GM19395 (cell line): ENCODE measurements around the gene GJC1.

Experiments used
- ATAC-seq: cut with Tn5 transposase; IDR thresholded peaks from one replicate; pipeline ENCODE4 v1.9.1; 2021; ENCODE audit warnings: mild to moderate bottlenecking, moderate library complexity; ENCODE audit not compliant: unreplicated experiment

Gene GJC1

DNA sequence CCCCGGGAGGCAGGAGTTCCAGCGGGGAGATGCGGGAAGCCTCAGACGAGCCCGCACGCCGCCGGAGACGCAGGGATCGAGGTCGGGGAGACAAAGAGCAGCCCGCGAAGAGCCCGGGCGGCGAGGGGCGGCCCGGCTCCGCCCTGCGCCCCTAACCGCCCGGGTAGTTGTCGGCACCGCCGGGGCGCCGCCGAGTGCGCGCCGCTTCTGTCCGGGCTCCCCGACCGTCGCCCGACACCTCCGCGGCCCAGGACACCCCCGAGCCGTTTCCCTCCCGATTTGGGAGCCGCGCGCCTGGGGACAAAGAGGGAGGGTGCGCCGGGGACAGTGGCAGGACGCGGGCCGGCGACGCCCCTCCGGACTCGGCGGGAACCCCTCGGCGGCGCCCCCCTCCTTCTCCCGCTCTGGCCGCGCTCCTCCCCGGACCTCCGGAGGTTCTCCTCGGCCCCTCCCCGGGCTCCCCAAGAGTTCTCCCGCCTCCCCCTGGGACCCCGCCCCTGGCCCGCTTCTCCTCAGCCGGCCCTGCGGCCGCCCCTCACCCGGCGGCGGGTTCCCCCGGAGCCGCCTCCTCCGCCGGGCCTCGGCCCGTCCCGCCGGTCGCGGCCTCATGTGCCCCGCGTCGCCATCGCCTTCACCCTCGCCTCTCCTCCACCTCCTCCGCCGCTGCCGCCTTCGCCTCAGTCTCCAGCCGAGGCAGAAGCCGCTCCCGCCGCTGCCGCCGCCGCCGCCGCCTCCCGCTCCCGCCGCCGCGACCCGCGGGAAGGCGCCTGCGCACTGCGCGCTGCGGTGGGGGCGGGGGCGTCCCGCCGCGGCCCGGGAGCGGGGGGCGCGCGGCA lies at the start of gene GJC1:
Gene GJC1, minus strand, starts transcription at position 765 of the 836 bp plus-strand sequence. CDS start 24,470 bp downstream, outside the sequence.
- ATAC-seq = no peak

DNA sequence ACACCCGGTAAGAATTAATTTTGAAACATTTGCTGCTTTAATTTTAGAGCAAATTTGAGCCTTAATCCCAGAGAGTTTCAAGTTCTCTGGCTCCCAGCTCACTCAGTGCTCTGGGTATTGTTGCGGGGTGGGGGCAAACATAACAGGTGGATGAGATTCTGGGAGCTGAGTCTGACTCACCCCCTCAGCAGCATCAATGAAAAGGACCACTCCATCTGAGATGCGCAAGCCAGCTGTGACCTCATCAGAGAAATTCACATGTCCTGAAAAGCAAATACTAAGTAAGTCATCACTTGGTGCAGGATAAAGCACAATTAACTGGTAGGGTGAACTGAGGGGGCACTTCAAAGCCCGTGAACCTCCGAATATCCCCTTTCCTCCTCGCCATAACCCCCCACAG lies 49.3 kb upstream of the GJC1 start:
- no peak for ATAC-seq

- ATAC-seq = no peak
Measured at GRCh38 chr17:44878627-44879221, 48.6 kb upstream of the GJC1 start.

- ATAC-seq = no peak
Measured at GRCh38 chr17:44877121-44877520, 47.0 kb upstream of the GJC1 start.

DNA sequence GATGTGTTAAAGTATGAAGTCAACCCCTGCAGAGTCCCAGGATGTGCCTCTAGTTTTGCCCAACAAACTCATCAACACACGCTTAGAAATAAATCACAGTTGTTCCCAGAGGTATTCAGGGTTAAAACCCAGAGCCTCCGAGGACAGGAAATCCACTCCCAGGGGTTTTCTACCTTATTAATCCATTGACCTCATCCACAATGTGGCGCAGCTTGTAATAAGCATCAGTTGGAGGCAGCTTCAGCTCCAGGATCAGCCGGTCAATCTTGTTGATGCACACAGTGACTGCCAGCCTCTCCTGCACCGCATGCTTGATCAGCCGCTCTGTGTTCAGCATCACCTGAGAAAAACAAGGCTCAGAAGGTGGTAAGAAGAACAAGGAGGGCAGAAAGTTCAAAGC lies 45.7 kb upstream of the GJC1 start:
- ATAC-seq = no peak

- ATAC-seq = no peak
Measured at GRCh38 chr17:44872131-44872768, 42.2 kb upstream of the GJC1 start.

- ATAC-seq = no peak
Measured at GRCh38 chr17:44871556-44871955, 41.5 kb upstream of the GJC1 start.

- no peak for ATAC-seq
Measured at GRCh38 chr17:44867841-44868240, 37.8 kb upstream of the GJC1 start.

DNA sequence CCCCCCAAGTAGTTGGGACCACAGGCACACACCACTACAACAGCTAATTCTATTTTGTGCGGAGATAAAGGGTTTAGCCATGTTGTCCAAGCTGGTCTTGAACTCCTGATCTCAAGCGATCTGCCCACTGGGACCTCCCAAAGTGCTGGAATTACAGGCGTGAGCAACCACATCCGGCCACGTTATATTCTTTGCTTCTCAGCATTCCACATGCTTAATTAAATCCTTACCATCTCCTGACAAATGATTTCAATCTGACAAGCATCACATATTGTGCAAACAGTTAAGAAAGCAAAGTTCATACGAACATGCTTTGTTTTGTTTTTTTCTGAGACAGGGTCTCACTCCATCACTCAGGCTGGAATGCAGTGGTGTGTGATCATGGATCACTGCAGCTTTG lies 35.8 kb upstream of the GJC1 start:
- ATAC-seq = no peak

GRCh38 chr17:44865231-44865660 lies 35.2 kb upstream of the GJC1 start:
- no peak for ATAC-seq

- no peak for ATAC-seq
Measured at GRCh38 chr17:44864831-44865230, 34.7 kb upstream of the GJC1 start.

DNA sequence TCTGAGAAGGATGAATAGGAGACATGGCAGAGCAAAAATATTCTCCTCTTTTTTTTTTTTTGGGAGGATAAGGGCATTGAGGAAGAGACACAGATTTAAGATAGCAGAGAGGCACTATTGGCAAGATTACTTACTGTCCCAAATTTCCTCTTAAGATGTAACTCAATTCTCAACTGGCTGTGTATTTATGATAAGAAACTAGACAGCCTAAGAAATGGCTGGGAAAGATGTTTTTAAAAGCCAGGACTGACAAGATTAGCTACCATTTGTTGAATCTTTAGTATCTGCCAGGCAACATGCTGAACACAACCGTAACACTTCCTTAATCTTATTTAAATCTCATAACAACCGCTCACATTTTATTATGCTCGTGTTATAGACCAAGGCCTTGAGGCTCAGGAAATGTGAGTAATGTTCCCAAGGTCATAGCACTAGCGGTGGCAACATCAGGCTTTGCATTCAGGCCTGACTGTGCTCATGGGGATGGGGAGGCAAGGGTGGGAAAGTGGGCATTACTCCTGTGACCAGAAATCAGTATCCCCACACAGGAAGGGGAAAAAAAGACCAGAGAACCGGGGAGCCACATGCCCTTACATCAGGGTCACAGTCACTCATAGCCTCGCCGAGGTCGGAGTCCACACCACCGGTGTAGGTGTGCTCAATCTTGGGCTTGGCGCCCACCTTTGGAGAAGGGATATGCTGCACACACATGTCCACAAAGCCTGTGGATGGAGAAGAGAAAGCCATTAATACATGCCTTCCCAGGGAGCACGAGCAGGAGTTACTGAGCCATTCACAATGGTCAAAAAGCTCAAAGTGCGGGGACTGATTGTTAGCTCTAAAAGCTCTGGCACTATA lies 33.2 kb upstream of the GJC1 start:
- no peak for ATAC-seq

DNA sequence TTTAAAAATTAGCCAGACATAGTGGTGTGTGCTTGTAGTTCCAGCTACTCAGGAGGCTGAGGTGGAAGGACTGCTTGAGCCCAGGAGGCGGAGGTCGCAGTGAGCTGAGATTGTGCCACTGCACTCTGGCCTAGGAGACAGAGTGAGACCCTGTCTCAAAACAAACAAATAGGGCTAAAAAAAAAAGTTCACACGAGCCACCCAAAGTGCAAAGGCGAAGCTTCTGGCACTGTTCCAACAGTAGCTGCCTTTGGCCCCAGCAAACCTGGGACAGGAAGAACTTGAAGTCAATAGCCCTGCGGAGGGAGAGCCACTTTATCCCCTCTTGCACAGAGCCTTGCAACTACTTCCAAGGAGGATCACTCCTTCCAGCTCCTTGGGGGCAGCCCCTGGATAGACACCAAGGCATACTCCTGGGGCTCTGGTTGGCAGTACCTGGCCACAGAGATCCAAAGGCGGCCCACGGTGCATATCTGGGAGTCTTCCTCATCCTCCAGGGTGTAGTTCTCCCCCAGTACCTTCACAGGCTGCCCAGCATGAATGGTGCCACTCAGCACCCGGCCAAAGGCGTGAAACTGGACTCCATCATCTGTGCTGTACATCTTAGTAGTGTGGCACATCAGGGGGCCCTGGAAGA lies 32.3 kb upstream of the GJC1 start:
- ATAC-seq = no peak

- no peak for ATAC-seq
Measured at GRCh38 chr17:44859701-44860100, 29.6 kb upstream of the GJC1 start.

DNA sequence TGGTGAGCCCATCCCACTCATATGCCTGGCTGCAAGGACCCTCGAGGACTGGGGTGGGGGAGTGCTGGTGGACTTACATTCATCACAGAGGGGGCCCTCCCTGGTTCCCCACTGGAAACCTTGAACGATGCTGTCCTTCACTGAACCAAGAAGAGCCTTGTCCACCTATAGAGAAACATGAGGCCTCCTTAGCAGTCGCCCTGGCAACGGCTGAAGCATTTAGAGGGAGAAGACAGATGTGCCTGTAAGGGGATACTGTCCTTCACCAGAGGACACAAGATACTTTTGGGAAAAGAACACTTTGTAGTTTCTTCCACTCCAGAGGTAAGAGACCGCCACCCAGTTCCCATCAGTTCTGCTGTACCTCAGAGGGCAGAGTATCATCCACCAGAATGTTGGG lies 24.1 kb upstream of the GJC1 start:
- no peak for ATAC-seq

DNA sequence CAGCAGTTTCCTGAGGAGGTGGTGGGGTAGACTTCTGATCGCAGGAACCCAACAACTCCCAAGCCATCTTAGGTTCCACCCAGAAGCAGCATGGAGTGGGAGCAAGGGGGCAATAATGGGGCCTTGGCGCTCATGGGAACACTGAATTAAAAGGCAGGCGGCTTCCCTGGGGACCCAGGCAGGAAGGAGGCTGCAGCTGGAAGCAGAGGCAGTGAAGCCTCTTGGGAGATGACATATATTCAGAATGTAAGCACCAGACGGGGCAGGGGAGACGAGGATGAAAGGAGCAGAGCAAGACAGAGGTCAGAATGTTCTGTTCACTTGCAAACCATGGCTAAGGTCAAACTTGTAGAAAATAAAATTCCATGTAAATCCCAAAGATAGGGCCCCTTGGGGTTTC lies 20.5 kb upstream of the GJC1 start:
- no peak for ATAC-seq

- ATAC-seq = no peak
Measured at GRCh38 chr17:44850025-44850424, 19.9 kb upstream of the GJC1 start.

DNA sequence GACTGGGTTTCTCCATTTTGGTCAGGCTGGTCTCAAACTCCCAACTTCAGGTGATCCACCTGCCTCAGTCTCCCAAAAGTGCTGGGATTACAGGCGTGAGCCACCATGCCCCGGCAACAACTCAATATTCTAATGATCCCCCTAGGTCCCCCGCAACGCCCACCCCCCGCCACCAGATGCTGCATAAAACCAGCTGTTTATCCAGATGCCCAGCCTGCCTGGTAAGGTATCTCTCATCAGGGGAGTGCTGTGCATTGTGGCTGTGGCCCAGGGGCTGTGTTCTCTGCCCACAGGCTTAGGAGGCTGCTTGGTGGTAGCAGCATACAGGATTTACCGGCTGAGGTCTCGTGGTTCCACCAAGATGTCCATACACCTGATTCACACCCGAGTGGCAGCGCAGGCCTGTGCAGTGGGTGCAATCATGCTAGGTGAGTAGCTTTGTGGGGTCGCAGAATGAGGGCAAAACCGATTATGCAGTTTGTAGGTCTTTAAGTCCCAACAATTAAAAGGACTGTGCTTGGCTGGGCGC lies 18.9 kb upstream of the GJC1 start:
- no peak for ATAC-seq

GRCh38 chr17:44848257-44848795 lies 18.2 kb upstream of the GJC1 start:
- no peak for ATAC-seq

- no peak for ATAC-seq
Measured at GRCh38 chr17:44847586-44847985, 17.5 kb upstream of the GJC1 start, which contains the start of gene HIGD1B. HIGD1B (plus strand) TSS chr17:44847883; CDS start chr17:44848153, 270 bp downstream.
